HepG2 (cell line): Measurements from ENCODE around the gene TMEM273. TPM values are rescaled to one million over a fixed set of nuclear protein-coding genes. Genes with fewer than 3 reads are reported as not detected.

ENCODE experiments used
- ATAC-seq: fragments of 200-7000 bp; cut with Tn5 transposase; 3 replicates; pipeline ENCODE4 v1.9.1; 2020; ENCODE audit warnings: mild to moderate bottlenecking, moderate library complexity
- BruUV-seq: library from RNA; stranded (reverse); fragments of 400-500 nt; replicated peaks from 2 replicates; lab custom pipeline; 2021; lab: Mats Ljungman, UMichigan
- CTCF ChIA-PET: fragments of 300-600 bp; formaldehyde crosslinking; extraction: SDS; loops from one replicate; lab custom pipeline; 2021; ENCODE audit warnings: low total read pairs, inconsistent platforms, low intra/inter-chr PET ratio; lab: Yijun Ruan, JAX
- POLR2A ChIA-PET: fragments of 350-600 bp; sonication (Branson Sonifier 250); formaldehyde crosslinking; loops from one replicate; lab custom pipeline; 2020; ENCODE audit warnings: antibody characterized with exemption, inconsistent platforms; lab: Yijun Ruan, JAX
- DNase-seq: peaks from one replicate; pipeline ENCODE4 v3.0.0-alpha.2; 2015; ENCODE audit warnings: low spot score
- FAIRE-seq: peaks from 3 replicates; lab custom pipeline; 2011; peaks lifted over from hg19 to GRCh38; lab: Jason Lieb, UNC
- H2AFZ ChIP-seq: one replicate; pipeline ENCODE4 v1.6.1; 2011; ENCODE audit warnings: low read length, inconsistent platforms
- H3K27ac ChIP-seq: fragments of 300-600 bp; 3 replicates; pipeline ENCODE4 v1.8.0; 2011; ENCODE audit warnings: mixed run types, mild to moderate bottlenecking, mixed read lengths, low read length, inconsistent platforms; ENCODE audit not compliant: insufficient read depth; ENCODE audit errors: extremely low read length
- H3K27me3 ChIP-seq, 2 experiments: fragments of 200-600 bp in 1 of 2; 2 replicates in 1 of 2; 3 replicates in 1 of 2; pipeline versions ENCODE4 v1.6.0 to v1.8.0; 2011; ENCODE audit warnings: low read length in 2 of 2, mild to moderate bottlenecking in 2 of 2, moderate library complexity in 2 of 2, inconsistent platforms in 1 of 2; ENCODE audit not compliant: insufficient read depth in 2 of 2, control insufficient read depth in 1 of 2
- H3K36me3 ChIP-seq, 2 experiments: fragments of 200-600 bp in 1 of 2; replicated peaks in 1 of 2; 2 replicates in 1 of 2; 3 replicates in 1 of 2; pipeline versions ENCODE4 v1.5.1 to v1.8.0; 2011; ENCODE audit warnings: low read length in 2 of 2, inconsistent platforms in 1 of 2; ENCODE audit not compliant: insufficient read depth in 2 of 2, control insufficient read depth in 1 of 2
- H3K4me1 ChIP-seq: 2 replicates; pipeline ENCODE4 v1.5.1; 2012; ENCODE audit warnings: low read length, inconsistent platforms; ENCODE audit not compliant: insufficient read depth
- H3K4me2 ChIP-seq: 2 replicates; pipeline ENCODE4 v1.6.0; 2011; ENCODE audit warnings: low read depth, low read length, inconsistent platforms
- H3K4me3 ChIP-seq, 3 experiments: fragments of 200-600 bp in 1 of 3; sonication (generic), shearing (Covaris generic) in 1 of 3; replicated peaks in 1 of 3; 2 replicates each; pipeline ENCODE4 v1.5.1; 2011 to 2016; ENCODE audit warnings: low read length in 3 of 3, inconsistent platforms in 2 of 3, low read depth in 2 of 3, mild to moderate bottlenecking in 2 of 3, control low read depth in 1 of 3, mixed read lengths in 1 of 3; ENCODE audit not compliant: insufficient read depth in 1 of 3
- H3K79me2 ChIP-seq: one replicate; pipeline ENCODE4 v1.6.1; 2011; ENCODE audit warnings: low read length, inconsistent platforms; ENCODE audit not compliant: insufficient read depth
- H3K9ac ChIP-seq: 2 replicates; pipeline ENCODE4 v1.6.0; 2011; ENCODE audit warnings: mild to moderate bottlenecking, low read depth, low read length, inconsistent platforms; ENCODE audit not compliant: insufficient read depth
- H3K9me3 ChIP-seq: 2 replicates; pipeline ENCODE4 v1.5.1; 2012; ENCODE audit warnings: mild to moderate bottlenecking, low read length
- H4K20me1 ChIP-seq: 2 replicates; pipeline ENCODE4 v1.6.0; 2011; ENCODE audit warnings: inconsistent platforms, mild to moderate bottlenecking, low read length, moderate library complexity; ENCODE audit not compliant: insufficient read depth
- PHF5A ChIP-seq: IDR thresholded peaks from one replicate; pipeline ENCODE4 v1.6.1; 2018; ENCODE audit warnings: low read depth, missing genetic modification reagents; ENCODE audit not compliant: unreplicated experiment
- TOE1 ChIP-seq: sonication (generic); formaldehyde crosslinking; IDR thresholded peaks from 2 replicates; pipeline ENCODE4 v1.4.0; 2020; ENCODE audit warnings: mild to moderate bottlenecking, missing genetic modification reagents
- ZNF660 ChIP-seq: sonication (generic); formaldehyde crosslinking; IDR thresholded peaks from 2 replicates; pipeline ENCODE4 v1.5.1; 2020; ENCODE audit warnings: mild to moderate bottlenecking, low read depth, missing genetic modification reagents, borderline replicate concordance
- ZNF839 ChIP-seq: sonication (generic); formaldehyde crosslinking; IDR thresholded peaks from 2 replicates; pipeline ENCODE4 v1.4.0; 2020; ENCODE audit warnings: missing genetic modification reagents, mild to moderate bottlenecking, borderline replicate concordance
- WGBS: methylation state at CpG from one replicate; pipeline ENCODE4 v1.1.6; 2017; ENCODE audit warnings: low lambda C conversion rate; 5-methylcytosine and 5-hydroxymethylcytosine counted together
- in situ Hi-C: cut with HindIII; loops from 2 replicates; pipeline ENCODE4 v1.10.0; 2017; ENCODE audit warnings: low pct_unique_long_range_greater_than_20kb; ENCODE audit not compliant: extremely low pct_ligation_motif_present
- intact Hi-C: fragments of 100-400 bp; cut with micrococcal nuclease; formaldehyde crosslinking; loops from one replicate; pipeline ENCODE4 v1.10.0; 2022; ENCODE audit not compliant: unreplicated experiment
- polyA plus RNA-seq, 8 experiments: library from polyadenylated mRNA; depleted of rRNA in 3 of 8; stranded (reverse) in 7 of 8; unstranded in 1 of 8; fragments of >200 nt; fragmentation: Illumina TruSeq in 4 of 8; extraction: Trizol in 4 of 8; gene quantifications; 2 replicates each; pipeline versions ENCODE4 v1.2.1 to v1.2.3, GENCODE V29; 2011 to 2016; ENCODE audit warnings: low read depth in 4 of 8, missing spikeins in 1 of 8, mixed read lengths in 1 of 8; ENCODE audit not compliant: insufficient read depth in 1 of 8
- total RNA-seq, 5 experiments: library from RNA; depleted of rRNA; stranded (reverse); fragments of >200 nt; fragmentation: Illumina TruSeq; extraction: Trizol; gene quantifications; 2 replicates each; pipeline ENCODE4 v1.2.3, GENCODE V29; 2016; ENCODE audit warnings: low read depth in 1 of 5
- TF ChIP-seq, protein P1 (sequence below): fragments of 450-650 bp; IDR thresholded peaks from 2 replicates; pipeline ENCODE4 v1.6.1; 2016

The TMEM273 gene
- total and polyA plus RNA-seq, 2 of the 13 experiments (the other 11 are each of a cell fraction or from before 2014, with no cell fraction given), result not detected

DNA sequence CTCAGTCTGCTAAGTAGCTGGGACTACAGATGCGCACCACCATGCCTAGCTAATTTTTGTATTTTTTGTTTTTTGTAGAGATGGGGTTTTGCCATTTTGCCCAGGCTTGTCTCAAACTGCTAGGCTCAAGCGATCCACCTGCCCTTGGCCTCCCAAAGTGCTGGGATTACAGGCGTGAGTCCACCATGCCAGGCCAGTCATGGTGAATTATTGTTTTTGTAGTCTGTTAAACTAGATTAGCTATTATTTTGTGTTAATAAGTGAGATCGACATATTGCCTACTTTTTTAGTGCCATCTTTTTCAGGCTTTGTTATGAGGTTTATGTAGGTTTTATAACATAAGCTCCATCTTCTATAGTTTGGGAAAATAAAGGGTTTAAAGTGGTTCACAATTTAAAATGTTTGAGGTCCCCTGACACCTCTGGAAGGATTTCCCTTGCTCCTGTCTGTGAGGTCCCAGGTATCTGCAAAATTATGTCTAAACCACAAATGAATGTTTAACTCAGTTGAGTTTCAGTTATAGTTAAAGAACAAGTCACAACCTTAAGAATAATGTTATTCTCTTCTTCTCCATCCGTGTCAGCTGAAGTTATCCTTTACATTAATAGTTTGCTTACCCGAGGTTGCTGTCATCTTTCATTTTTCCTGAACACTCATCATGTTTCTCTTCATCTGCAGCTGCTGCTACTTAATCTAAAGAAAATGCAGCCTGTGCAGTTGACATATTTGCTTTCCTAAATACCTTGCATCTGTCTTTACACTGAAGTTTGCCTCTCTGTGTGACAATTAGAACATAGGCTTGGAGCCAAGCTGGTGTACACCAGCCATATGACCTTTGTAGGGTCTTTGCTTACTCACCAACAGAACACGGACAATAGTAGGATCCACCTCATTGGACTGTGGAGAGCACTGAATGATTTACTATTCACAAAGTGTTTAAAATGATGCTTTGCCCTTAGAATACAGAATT lies 63.9 kb downstream of the TMEM273 start (continued):
- TF ChIP-seq PHF5A, result no peak

DNA sequence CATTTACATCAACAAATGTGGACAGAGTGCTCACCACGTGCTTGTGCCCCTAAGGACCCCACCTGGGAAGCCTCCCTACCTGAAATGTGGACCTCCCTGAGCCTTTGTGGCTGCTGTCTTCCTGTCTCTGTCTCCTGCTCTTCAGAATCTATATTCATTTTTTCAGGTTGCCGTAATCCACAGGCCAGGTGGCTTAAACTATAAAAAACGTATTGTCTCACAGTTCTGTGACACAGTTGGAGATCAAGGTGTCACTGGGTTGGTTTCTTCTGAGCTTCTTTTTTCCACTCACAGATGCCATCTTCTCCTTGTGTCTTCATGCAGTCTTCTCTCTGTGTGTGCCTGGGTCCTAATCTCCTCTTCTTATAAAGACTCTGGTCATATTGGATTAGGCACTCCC lies 67.3 kb downstream of the TMEM273 start:
- Histone ChIP-seq H3K4me3 (no peak overlapping the region), H3K27ac (no peak overlapping the region)
- ATAC-seq, result no peak
- in situ Hi-C loops, result no loop called here
- 10% methylated on average over 3 of the region's 3 CpGs for WGBS
- no peak for TF ChIP-seq TOE1 (CRISPR knock-in tag)
- TF ChIP-seq ZNF660, result no peak
- no peak for TF ChIP-seq ZNF839 (CRISPR knock-in tag)
- TF ChIP-seq, protein P1, sequence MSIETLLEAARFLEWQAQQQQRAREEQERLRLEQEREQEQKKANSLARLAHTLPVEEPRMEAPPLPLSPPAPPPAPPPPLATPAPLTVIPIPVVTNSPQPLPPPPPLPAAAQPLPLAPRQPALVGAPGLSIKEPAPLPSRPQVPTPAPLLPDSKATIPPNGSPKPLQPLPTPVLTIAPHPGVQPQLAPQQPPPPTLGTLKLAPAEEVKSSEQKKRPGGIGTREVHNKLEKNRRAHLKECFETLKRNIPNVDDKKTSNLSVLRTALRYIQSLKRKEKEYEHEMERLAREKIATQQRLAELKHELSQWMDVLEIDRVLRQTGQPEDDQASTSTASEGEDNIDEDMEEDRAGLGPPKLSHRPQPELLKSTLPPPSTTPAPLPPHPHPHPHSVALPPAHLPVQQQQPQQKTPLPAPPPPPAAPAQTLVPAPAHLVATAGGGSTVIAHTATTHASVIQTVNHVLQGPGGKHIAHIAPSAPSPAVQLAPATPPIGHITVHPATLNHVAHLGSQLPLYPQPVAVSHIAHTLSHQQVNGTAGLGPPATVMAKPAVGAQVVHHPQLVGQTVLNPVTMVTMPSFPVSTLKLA, result 0 out of 2 replicates have a peak, but pooled peaks have one; percentile 22
- TF ChIP-seq, all 625 proteins: peak for 1
- Histone ChIP-seq H4K20me1 (no peaks in the 10 kb centered on the region), H3K9me3 (no peaks in the 10 kb centered on the region), H3K9ac (no peak overlapping the region), H3K36me3 (no peaks in the 10 kb centered on the region), H3K79me2 (no peaks in the 10 kb centered on the region), H3K4me1 (no peaks in the 10 kb centered on the region), H2AFZ (no peak overlapping the region), H3K27me3 (peaks cover 0 to 2% of the 10 kb centered on the region in 2 experiments; a peak in 1 of 5 replicates), H3K4me2 (no peak overlapping the region)
- ChIA-PET POLR2A (no interaction called here), CTCF (no interaction called here)
- intact Hi-C loops, result no loop called here
- no peak for DNase-seq
- no TSS peak for BruUV-seq
- no peak for FAIRE-seq
